MM.1S (cell line): ENCODE measurements around the gene RBM47.
"Not testable (repeated sequence)": the region's sequence is repeated elsewhere in the genome, so short reads cannot be mapped to it uniquely, and the experiment has no call there.

Source experiments
- DNase-seq: peaks from one replicate; pipeline ENCODE4 v3.0.0-alpha.2; 2015
- H2AFZ ChIP-seq: fragments of 300-600 bp; sonication (generic); 2 replicates; pipeline ENCODE4 v1.6.0; 2016; ENCODE audit warnings: antibody characterized with exemption, low read length
- H3F3A ChIP-seq: fragments of 300-600 bp; sonication (generic); 2 replicates; pipeline ENCODE4 v1.6.1; 2016; ENCODE audit warnings: mild to moderate bottlenecking, antibody characterized with exemption, low read length, moderate library complexity, mixed read lengths; ENCODE audit not compliant: insufficient read depth
- H3K27ac ChIP-seq: fragments of 300-600 bp; sonication (generic); 2 replicates; pipeline ENCODE4 v1.5.1; 2016; ENCODE audit warnings: mild to moderate bottlenecking, low read length
- H3K27me3 ChIP-seq: fragments of 300-600 bp; sonication (generic); replicated peaks from 2 replicates; pipeline ENCODE4 v1.6.0; 2016; ENCODE audit warnings: low read length; ENCODE audit not compliant: insufficient read depth
- H3K36me3 ChIP-seq: fragments of 300-600 bp; sonication (generic); replicated peaks from 2 replicates; pipeline ENCODE4 v1.6.1; 2016; ENCODE audit warnings: mild to moderate bottlenecking, low read length, mixed read lengths; ENCODE audit not compliant: insufficient read depth
- H3K4me1 ChIP-seq: fragments of 300-600 bp; sonication (generic); 2 replicates; pipeline ENCODE4 v1.6.1; 2016; ENCODE audit warnings: low read length, mixed read lengths
- H3K4me2 ChIP-seq: fragments of 300-600 bp; sonication (generic); 2 replicates; pipeline ENCODE4 v1.6.0; 2016; ENCODE audit warnings: low read depth, low read length
- H3K4me3 ChIP-seq: fragments of 300-600 bp; sonication (generic); 2 replicates; pipeline ENCODE4 v1.5.1; 2016; ENCODE audit warnings: low read length, mixed read lengths
- H3K79me2 ChIP-seq: fragments of 300-600 bp; sonication (generic); 2 replicates; pipeline ENCODE4 v1.6.1; 2016; ENCODE audit warnings: mixed run types, low read length, mixed read lengths
- H3K9ac ChIP-seq: fragments of 300-600 bp; sonication (generic); 2 replicates; pipeline ENCODE4 v1.6.1; 2016; ENCODE audit warnings: low read length, mixed read lengths
- H3K9me2 ChIP-seq: fragments of 300-600 bp; sonication (generic); replicated peaks from 2 replicates; pipeline ENCODE4 v1.6.1; 2016; ENCODE audit warnings: mild to moderate bottlenecking, low read length, mixed read lengths; ENCODE audit not compliant: insufficient read depth
- H3K9me3 ChIP-seq: fragments of 300-600 bp; sonication (generic); replicated peaks from 2 replicates; pipeline ENCODE4 v1.6.1; 2016; ENCODE audit warnings: mild to moderate bottlenecking, low read length, mixed read lengths; ENCODE audit not compliant: insufficient read depth
- H4K20me1 ChIP-seq: fragments of 300-600 bp; sonication (generic); 2 replicates; pipeline ENCODE4 v1.6.1; 2016; ENCODE audit warnings: mild to moderate bottlenecking, low read length, moderate library complexity, mixed read lengths; ENCODE audit not compliant: insufficient read depth
- EZH2 ChIP-seq: fragments of 300-600 bp; sonication (generic); optimal IDR thresholded peaks from 2 replicates; pipeline ENCODE3; 2017; ENCODE audit warnings: low read depth, mild to moderate bottlenecking, antibody characterized with exemption, low read length, mixed read lengths
- EZH2phosphoT487 ChIP-seq: fragments of 300-600 bp; sonication (generic); IDR thresholded peaks from 2 replicates; pipeline ENCODE4 v1.6.1; 2018; ENCODE audit warnings: antibody characterized with exemption, low read length
- TF ChIP-seq, protein P1 (sequence below): fragments of 300-600 bp; sonication (generic); IDR thresholded peaks from 2 replicates; pipeline ENCODE4 v1.5.1; 2016; ENCODE audit warnings: antibody characterized with exemption, low read length, mixed read lengths

RBM47 gene

DNA sequence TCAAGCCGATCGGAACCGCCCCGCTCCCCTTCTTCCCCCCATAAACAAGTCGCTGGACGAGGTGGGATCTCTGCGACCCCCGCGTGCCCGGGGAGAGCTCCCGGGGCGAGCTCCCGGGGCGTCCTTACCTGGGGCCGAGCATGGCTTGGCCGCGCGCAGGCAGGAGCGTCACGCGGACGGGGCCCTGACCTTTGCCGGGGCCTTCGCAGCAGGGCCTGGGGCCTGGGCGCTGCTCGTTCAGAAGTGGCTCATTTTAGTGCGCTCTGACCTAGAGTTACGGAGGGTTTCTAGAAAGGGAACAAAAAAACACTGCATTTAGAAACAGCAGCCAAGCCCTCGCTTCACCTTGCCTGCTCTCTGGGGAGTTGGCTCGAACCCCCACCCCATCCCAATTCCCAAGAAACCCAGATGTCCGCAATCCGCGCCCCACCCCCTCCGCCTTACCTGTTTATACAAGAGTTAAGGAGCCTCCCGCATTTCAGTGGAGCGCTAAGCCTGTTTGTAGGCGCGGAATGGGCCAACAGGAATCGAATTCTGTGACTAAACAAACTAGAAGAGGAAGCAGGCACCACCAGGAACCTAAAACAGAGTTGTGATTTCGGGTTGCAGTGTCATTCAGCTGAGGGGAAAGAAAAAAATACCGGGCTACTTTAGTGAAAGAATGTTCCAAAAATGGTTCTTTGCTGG is 814 bp upstream of the RBM47 start:
- Histone ChIP-seq H3K4me1 (peaks cover 22% of the 10 kb centered on the region), H3K36me3 (no peaks in the 10 kb centered on the region), H4K20me1 (no peaks in the 10 kb centered on the region), H3K9me2 (no peaks in the 10 kb centered on the region), H3K9ac (peak overlapping the region; percentile 90), H3K4me3 (peak overlapping the region; percentile 92), H3K27ac (peak overlapping the region; percentile 96), H3F3A (peaks cover 29% of the 10 kb centered on the region), H3K27me3 (no peaks in the 10 kb centered on the region), H3K4me2 (peak overlapping the region; percentile 96), H3K9me3 (no peaks in the 10 kb centered on the region), H2AFZ (peak overlapping the region; percentile 96), H3K79me2 (peaks cover 40% of the 10 kb centered on the region)
- TF ChIP-seq EZH2phosphoT487, result no peak
- TF ChIP-seq, protein P1, sequence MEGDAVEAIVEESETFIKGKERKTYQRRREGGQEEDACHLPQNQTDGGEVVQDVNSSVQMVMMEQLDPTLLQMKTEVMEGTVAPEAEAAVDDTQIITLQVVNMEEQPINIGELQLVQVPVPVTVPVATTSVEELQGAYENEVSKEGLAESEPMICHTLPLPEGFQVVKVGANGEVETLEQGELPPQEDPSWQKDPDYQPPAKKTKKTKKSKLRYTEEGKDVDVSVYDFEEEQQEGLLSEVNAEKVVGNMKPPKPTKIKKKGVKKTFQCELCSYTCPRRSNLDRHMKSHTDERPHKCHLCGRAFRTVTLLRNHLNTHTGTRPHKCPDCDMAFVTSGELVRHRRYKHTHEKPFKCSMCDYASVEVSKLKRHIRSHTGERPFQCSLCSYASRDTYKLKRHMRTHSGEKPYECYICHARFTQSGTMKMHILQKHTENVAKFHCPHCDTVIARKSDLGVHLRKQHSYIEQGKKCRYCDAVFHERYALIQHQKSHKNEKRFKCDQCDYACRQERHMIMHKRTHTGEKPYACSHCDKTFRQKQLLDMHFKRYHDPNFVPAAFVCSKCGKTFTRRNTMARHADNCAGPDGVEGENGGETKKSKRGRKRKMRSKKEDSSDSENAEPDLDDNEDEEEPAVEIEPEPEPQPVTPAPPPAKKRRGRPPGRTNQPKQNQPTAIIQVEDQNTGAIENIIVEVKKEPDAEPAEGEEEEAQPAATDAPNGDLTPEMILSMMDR, result no peak
- no peak for TF ChIP-seq EZH2
- DNase-seq, result peak; percentile 65

DNA sequence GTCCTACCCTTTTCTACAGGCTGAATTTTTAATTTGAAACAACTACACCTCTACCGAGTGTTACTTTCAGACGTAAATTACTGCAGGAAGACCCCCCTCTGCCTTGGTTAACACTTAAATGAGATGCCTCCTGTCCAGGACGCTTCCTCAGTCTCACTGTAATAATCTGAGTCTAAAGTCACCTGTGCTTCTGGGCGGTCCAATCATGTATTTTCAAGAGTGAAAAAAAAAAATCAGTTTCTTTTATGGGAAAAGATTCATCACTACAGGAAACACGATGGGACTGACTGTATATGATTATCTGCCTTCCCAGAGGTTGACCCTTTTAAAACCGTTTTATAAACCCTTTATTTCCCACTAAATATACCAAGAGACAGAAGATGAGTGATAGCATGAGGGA is 776 bp downstream of the RBM47 start:
- Histone ChIP-seq H3K9me2 (no peaks in the 10 kb centered on the region), H3K4me1 (peaks cover 28% of the 10 kb centered on the region), H3K27me3 (no peaks in the 10 kb centered on the region), H2AFZ (no peak overlapping the region), H3K4me3 (peak overlapping the region; percentile 92), H3K79me2 (peaks cover 53% of the 10 kb centered on the region), H3K9ac (peak overlapping the region; percentile 90), H3K36me3 (no peaks in the 10 kb centered on the region), H3K27ac (peak overlapping the region; percentile 96; the same call in 1 of the 2 replicates), H3K9me3 (no peaks in the 10 kb centered on the region), H4K20me1 (no peaks in the 10 kb centered on the region), H3K4me2 (peak overlapping the region; percentile 96), H3F3A (peaks cover 29% of the 10 kb centered on the region)
- no peak for DNase-seq
- TF ChIP-seq EZH2phosphoT487 (no peak), EZH2 (no peak)
- TF ChIP-seq, protein P1, result no peak

DNA sequence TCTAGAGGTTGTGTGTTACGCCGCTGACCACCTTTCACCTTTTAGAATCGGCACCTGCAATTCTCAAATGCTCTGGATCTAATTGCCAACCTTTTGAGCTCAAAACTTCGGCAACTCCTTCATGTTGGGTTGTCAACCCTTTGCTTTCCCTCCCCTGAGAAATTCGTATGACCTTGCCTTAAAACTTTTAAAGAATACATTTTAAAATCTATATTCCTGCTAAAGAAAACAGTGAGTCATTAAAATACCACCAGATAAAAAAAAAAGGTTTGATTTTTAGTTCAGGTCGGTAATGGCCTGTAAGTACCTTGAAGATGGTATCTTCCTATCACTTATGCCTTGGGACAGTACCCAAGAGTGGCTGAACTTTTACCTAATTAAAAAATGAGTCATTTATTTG is 1.3 kb downstream of the RBM47 start:
- H3K9ac ChIP-seq, result peak overlapping the region; percentile 65
- H3F3A ChIP-seq, result peaks cover 29% of the 10 kb centered on the region
- H3K4me3 ChIP-seq, result peak overlapping the region; percentile 60
- DNase-seq, result peak; percentile 31
- peak overlapping the region; percentile 59 for H3K4me2 ChIP-seq
- H3K27me3 ChIP-seq, H3K36me3 ChIP-seq, H3K9me3 ChIP-seq, H2AFZ ChIP-seq, H4K20me1 ChIP-seq, H3K9me2 ChIP-seq: not testable (repeated sequence)
- H3K4me1 ChIP-seq, result peaks cover 32% of the 10 kb centered on the region
- peaks cover 58% of the 10 kb centered on the region for H3K79me2 ChIP-seq
- peak overlapping the region; percentile 28; the same call in 1 of the 2 replicates for H3K27ac ChIP-seq

DNA sequence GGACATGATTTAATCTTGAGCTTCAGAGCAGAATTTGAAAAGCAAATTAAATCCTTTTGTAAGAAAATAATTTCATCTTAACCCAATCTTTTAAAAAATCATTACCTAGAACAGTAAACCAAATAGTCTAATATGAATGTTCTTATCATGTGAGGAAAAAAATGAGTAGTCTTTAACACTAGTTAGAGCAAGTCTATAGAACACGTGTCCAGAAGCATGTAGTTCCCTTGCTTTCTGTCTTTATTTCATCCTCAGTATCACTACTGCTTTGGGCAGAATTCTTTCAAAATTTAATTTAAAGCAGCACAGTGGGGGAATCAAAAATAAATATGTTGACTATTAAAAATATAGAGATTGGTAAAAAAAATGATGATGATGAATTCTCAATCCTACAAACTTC is 2.1 kb downstream of the RBM47 start:
- no peak for DNase-seq
- Histone ChIP-seq H3K79me2 (peaks cover 66% of the 10 kb centered on the region), H3K27ac (peak overlapping the region; percentile 28; the same call in 1 of the 2 replicates), H3K9me3 (no peaks in the 10 kb centered on the region), H3K4me3 (peak overlapping the region; percentile 60), H3K9me2 (no peaks in the 10 kb centered on the region), H3K36me3 (no peaks in the 10 kb centered on the region), H3K4me1 (peaks cover 38% of the 10 kb centered on the region), H4K20me1 (no peaks in the 10 kb centered on the region), H3F3A (peaks cover 33% of the 10 kb centered on the region), H3K9ac (peak overlapping the region; percentile 65; the same call in 1 of the 2 replicates), H3K27me3 (no peaks in the 10 kb centered on the region), H2AFZ (no peak overlapping the region), H3K4me2 (peak overlapping the region; percentile 59)
- no peak for TF ChIP-seq EZH2
